Measurements from ENCODE around the gene SLC39A10. TPM values are rescaled to one million over a fixed set of nuclear protein-coding genes. Genes with fewer than 3 reads are reported as not detected.

The SLC39A10 gene
- total and polyA plus RNA-seq, 2 donors (not counting 3 experiments of a cell fraction or from before 2014, with no cell fraction given), result 11.4 to 39.9 TPM

Small RNA genes within 50 kb of the gene (small RNA-seq; reads per million reads assigned to genes)
- not detected for gene RNU6-915P (ENCODE audit: insufficient read depth, insufficient read length, low read depth, low replicate concordance)
